ENCODE results near the gene CFAP46. TPM values are rescaled to one million over a fixed set of nuclear protein-coding genes. Genes with fewer than 3 reads are reported as not detected.

Gene CFAP46
- total and polyA plus RNA-seq, 4 donors = 3.1 to 18.8 (median 7.1) TPM

GRCh38 chr10:132828681-132829080 is 113.7 kb downstream of the CFAP46 start:
- ATAC-seq (ENCODE audit: insufficient read depth, low FRiP score) = no peak
- Histone ChIP-seq H3K4me1 (ENCODE audit: control insufficient read depth in 5 of 5, insufficient read depth in 5 of 5, low read length in 5 of 5) (no peaks in the 10 kb centered on the region), H3K27me3 (ENCODE audit: control insufficient read depth in 3 of 3, insufficient read depth in 3 of 3, low read length in 2 of 3) (peaks cover 0 to 36% (median 21%) of the 10 kb centered on the region in 3 donors), H3K27ac (ENCODE audit: low read depth in 1 of 2, low read length in 1 of 2) (no peak overlapping the region), H3K36me3 (ENCODE audit: control insufficient read depth in 4 of 4, insufficient read depth in 4 of 4, low read length in 4 of 4) (no peaks in the 10 kb centered on the region), H3K4me3 (no peak overlapping the region), H3K9me3 (ENCODE audit: control insufficient read depth in 4 of 4, insufficient read depth in 3 of 4, low read length in 3 of 4) (no peaks in the 10 kb centered on the region), H3K9ac (ENCODE audit: insufficient read depth in 1 of 2, low read length in 2 of 2) (no peak overlapping the region)
- no peak for TF ChIP-seq CTCF (IDR thresholded peaks at IDR 0.05; ENCODE audit: control extremely low read depth, extremely low read depth)
- WGBS, 2 donors = 92 to 95% methylated on average over 20 of the region's 20 CpGs
- no peak for DNase-seq

DNA sequence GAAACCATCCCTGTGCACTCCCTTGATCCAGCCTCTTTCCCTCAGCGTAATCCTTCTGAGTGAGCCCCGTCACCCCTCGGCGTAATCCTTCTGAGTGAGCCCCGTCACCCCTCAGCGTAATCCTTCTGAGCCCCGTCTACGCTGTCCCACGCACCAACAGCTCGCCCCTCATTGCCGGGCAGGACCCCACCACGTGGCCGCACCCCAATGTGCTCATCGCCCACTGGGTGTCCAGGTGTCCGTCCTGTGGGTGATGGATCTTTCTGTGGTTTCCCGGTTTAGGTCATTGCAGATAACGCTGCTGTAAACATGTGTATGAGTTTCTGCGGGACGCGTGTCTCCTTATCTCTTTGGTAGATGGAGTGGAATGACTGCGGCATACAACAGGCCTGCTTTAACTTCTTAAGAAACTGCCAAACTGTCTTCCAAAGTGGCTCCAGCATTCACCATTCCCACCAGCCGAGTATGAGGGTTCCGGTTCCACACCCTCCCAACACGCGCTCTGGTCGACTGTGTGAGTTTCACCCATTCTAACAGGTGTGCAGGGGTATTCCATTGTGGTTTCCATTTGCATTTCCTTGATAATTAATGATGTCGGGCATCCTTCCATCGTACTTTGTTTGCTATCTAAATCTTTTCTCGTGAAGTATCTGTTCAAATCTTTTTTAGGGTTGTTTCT is 114.4 kb downstream of the CFAP46 start:
- Histone ChIP-seq H3K4me1 (ENCODE audit: control insufficient read depth in 5 of 5, insufficient read depth in 5 of 5, low read length in 5 of 5) (no peaks in the 10 kb centered on the region), H3K9ac (ENCODE audit: insufficient read depth in 1 of 2, low read length in 2 of 2) (no peak overlapping the region), H3K9me3 (ENCODE audit: control insufficient read depth in 4 of 4, insufficient read depth in 3 of 4, low read length in 3 of 4) (no peaks in the 10 kb centered on the region), H3K27me3 (ENCODE audit: control insufficient read depth in 3 of 3, insufficient read depth in 3 of 3, low read length in 2 of 3) (peaks cover 0 to 29% (median 19%) of the 10 kb centered on the region in 3 donors), H3K36me3 (ENCODE audit: control insufficient read depth in 4 of 4, insufficient read depth in 4 of 4, low read length in 4 of 4) (no peaks in the 10 kb centered on the region), H3K4me3 (no peak overlapping the region), H3K27ac (ENCODE audit: low read depth in 1 of 2, low read length in 1 of 2) (no peak overlapping the region)
- TF ChIP-seq CTCF (IDR thresholded peaks at IDR 0.05; ENCODE audit: control extremely low read depth, extremely low read depth) = no peak
- whole genome bisulfite sequencing, 2 donors = 82 to 92% methylated on average over 29 of the region's 29 CpGs
- DNase-seq = peak in 1 of 3 donors; percentile 0
- ATAC-seq (ENCODE audit: insufficient read depth, low FRiP score) = no peak

- TF ChIP-seq CTCF (IDR thresholded peaks at IDR 0.05; ENCODE audit: control extremely low read depth, extremely low read depth) = no peak
- Histone ChIP-seq H3K4me1 (ENCODE audit: control insufficient read depth in 5 of 5, insufficient read depth in 5 of 5, low read length in 5 of 5) (no peaks in the 10 kb centered on the region), H3K27ac (ENCODE audit: low read depth in 1 of 2, low read length in 1 of 2) (no peak overlapping the region), H3K4me3 (no peak overlapping the region), H3K27me3 (ENCODE audit: control insufficient read depth in 3 of 3, insufficient read depth in 3 of 3, low read length in 2 of 3) (peaks cover 0 to 25% (median 13%) of the 10 kb centered on the region in 3 donors), H3K9ac (ENCODE audit: insufficient read depth in 1 of 2, low read length in 2 of 2) (no peak overlapping the region), H3K36me3 (ENCODE audit: control insufficient read depth in 4 of 4, insufficient read depth in 4 of 4, low read length in 4 of 4) (no peaks in the 10 kb centered on the region), H3K9me3 (ENCODE audit: control insufficient read depth in 4 of 4, insufficient read depth in 3 of 4, low read length in 3 of 4) (no peaks in the 10 kb centered on the region)
- ATAC-seq (ENCODE audit: insufficient read depth, low FRiP score) (no peak), DNase-seq (peak in 1 of 3 donors; percentile 11)
- 77 to 81% methylated on average over 13 of the region's 13 CpGs for WGBS, 2 donors
Measured at GRCh38 chr10:132827423-132827789, 115.0 kb downstream of the CFAP46 start.

All from lung (tissue), 12 donors.